Natural killer cell (primary cell): ENCODE data around the gene SLC22A4. TPM values are rescaled to one million over a fixed set of nuclear protein-coding genes. Genes with fewer than 3 reads are reported as not detected.

Experiments
- ATAC-seq, 3 donors: fragments of 150-1000 bp in 2 of 3; fragments of 200-7000 bp in 1 of 3; cut with Tn5 transposase; 1 replicate in 1 of 3; 2 replicates in 2 of 3; pipeline ENCODE4 v1.10.0; 2021; ENCODE audit warnings: mild to moderate bottlenecking in 2 of 3, moderate library complexity in 2 of 3
- DNase-seq, 2 donors: peaks; one replicate each; pipeline versions ENCODE4 v3.0.0 to v3.0.0-alpha.2; 2013 to 2021; ENCODE audit warnings: mixed read lengths in 1 of 2
- H3K27ac ChIP-seq: one replicate; pipeline ENCODE4 v1.5.1; 2013; ENCODE audit warnings: mild to moderate bottlenecking, low read length
- H3K27me3 ChIP-seq: one replicate; pipeline ENCODE4 v1.6.1; 2013; ENCODE audit warnings: low read length; ENCODE audit not compliant: control insufficient read depth, insufficient read depth
- H3K36me3 ChIP-seq: one replicate; pipeline ENCODE4 v1.6.1; 2013; ENCODE audit warnings: low read length; ENCODE audit not compliant: control insufficient read depth, insufficient read depth
- H3K4me1 ChIP-seq: one replicate; pipeline ENCODE4 v1.6.1; 2013; ENCODE audit warnings: low read length; ENCODE audit not compliant: control insufficient read depth, insufficient read depth
- H3K4me3 ChIP-seq: one replicate; pipeline ENCODE4 v1.5.1; 2013; ENCODE audit warnings: low read length
- H3K9me3 ChIP-seq: one replicate; pipeline ENCODE4 v1.6.1; 2013; ENCODE audit warnings: low read length; ENCODE audit not compliant: control insufficient read depth, insufficient read depth
- H3K27ac Mint-ChIP-seq, 2 donors: one replicate each; pipeline ENCODE4 v1.8.0; 2022; ENCODE audit warnings: mild to moderate bottlenecking in 2 of 2, mixed read lengths in 2 of 2, moderate library complexity in 1 of 2
- H3K27me3 Mint-ChIP-seq, 2 donors: one replicate each; pipeline ENCODE4 v1.8.0; 2022; ENCODE audit warnings: low read depth in 2 of 2, mixed read lengths in 2 of 2
- H3K36me3 Mint-ChIP-seq: one replicate; pipeline ENCODE4 v1.8.0; 2022; ENCODE audit warnings: mixed read lengths
- H3K4me1 Mint-ChIP-seq, 2 donors: one replicate each; pipeline ENCODE4 v1.8.0; 2022; ENCODE audit warnings: mixed read lengths in 2 of 2
- H3K4me3 Mint-ChIP-seq: one replicate; pipeline ENCODE4 v1.8.0; 2022; ENCODE audit warnings: mild to moderate bottlenecking, moderate library complexity, mixed read lengths
- H3K9me3 Mint-ChIP-seq, 2 donors: one replicate each; pipeline ENCODE4 v1.8.0; 2022; ENCODE audit warnings: mixed read lengths in 2 of 2
- CTCF ChIP-seq: fragments of 200-600 bp; IDR thresholded peaks from one replicate; pipeline ENCODE4 v1.8.0; 2022; ENCODE audit warnings: antibody characterized with exemption
- WGBS: methylation state at CpG from one replicate; pipeline ENCODE4 v1.1.7; 2013; ENCODE audit warnings: missing lambda C conversion rate; ENCODE audit not compliant: insufficient coverage; 5-methylcytosine and 5-hydroxymethylcytosine counted together
- intact Hi-C: fragments of 100-400 bp; cut with micrococcal nuclease; formaldehyde crosslinking; loops from one replicate; pipeline ENCODE4 v1.14.2; 2022
- total RNA-seq, 4 donors: library from RNA; stranded (reverse); fragments of 120-200 nt in 1 of 4; gene quantifications; one replicate each; pipeline versions ENCODE4 v1.2.3 to v1.2.4, GENCODE V29; 2013 to 2022

Gene SLC22A4
- total RNA-seq, 3 donors from 2014 or later (not counting 1 experiment from before 2014, with no cell fraction given) = 0.14 to 2.3 (median 0.27) TPM

GRCh38 chr5:132377738-132378137 lies 83.5 kb downstream of the SLC22A4 start:
- intact Hi-C loops = no loop called here
- Mint-ChIP-seq H3K27ac (no peak overlapping the region), H3K4me1 (no peaks in the 10 kb centered on the region), H3K27me3 (peaks cover 0 to 9% of the 10 kb centered on the region in 2 donors), H3K4me3 (no peak overlapping the region), H3K9me3 (no peaks in the 10 kb centered on the region), H3K36me3 (no peaks in the 10 kb centered on the region)
- H3K27ac ChIP-seq = no peak overlapping the region
- H3K4me1 ChIP-seq = no peaks in the 10 kb centered on the region
- no peak for ATAC-seq
- H3K4me3 ChIP-seq = no peak overlapping the region
- H3K36me3 ChIP-seq = no peaks in the 10 kb centered on the region
- no peak for DNase-seq
- H3K9me3 ChIP-seq = no peaks in the 10 kb centered on the region
- WGBS = 88% methylated on average over 7 of the region's 7 CpGs
- H3K27me3 ChIP-seq = no peaks in the 10 kb centered on the region
- TF ChIP-seq CTCF = no peak

GRCh38 chr5:132378580-132378979 lies 84.4 kb downstream of the SLC22A4 start:
- WGBS = 88% methylated on average over 3 of the region's 3 CpGs

GRCh38 chr5:132380047-132380446 lies 85.9 kb downstream of the SLC22A4 start:
- Histone ChIP-seq H3K27ac (no peak overlapping the region), H3K4me1 (peaks cover 1% of the 10 kb centered on the region), H3K4me3 (no peak overlapping the region), H3K9me3 (no peaks in the 10 kb centered on the region), H3K27me3 (no peaks in the 10 kb centered on the region), H3K36me3 (no peaks in the 10 kb centered on the region)
- WGBS = 95% methylated on average over 6 of the region's 6 CpGs
- no peak for TF ChIP-seq CTCF
- Mint-ChIP-seq H3K27me3 (peaks cover 0 to 9% of the 10 kb centered on the region in 2 donors), H3K36me3 (no peaks in the 10 kb centered on the region), H3K27ac (no peak overlapping the region), H3K9me3 (no peaks in the 10 kb centered on the region), H3K4me3 (no peak overlapping the region), H3K4me1 (peaks cover 0 to under 1% of the 10 kb centered on the region in 2 donors)
- ATAC-seq (no peak), DNase-seq (no peak)
- intact Hi-C loops = no loop called here

More at GRCh38 chr5:132378580-132378979, 84.4 kb downstream of the SLC22A4 start:
- H3K4me1 Mint-ChIP-seq = no peaks in the 10 kb centered on the region
- H3K4me3 Mint-ChIP-seq = no peak overlapping the region
- no peak for DNase-seq
- H3K36me3 Mint-ChIP-seq = no peaks in the 10 kb centered on the region
- intact Hi-C loops = no loop called here
- H3K27me3 Mint-ChIP-seq = peaks cover 0 to 9% of the 10 kb centered on the region in 2 donors
- no peaks in the 10 kb centered on the region for H3K9me3 ChIP-seq
- no peaks in the 10 kb centered on the region for H3K4me1 ChIP-seq
- no peaks in the 10 kb centered on the region for H3K27me3 ChIP-seq
- no peak overlapping the region for H3K27ac ChIP-seq
- H3K9me3 Mint-ChIP-seq = no peaks in the 10 kb centered on the region
- no peaks in the 10 kb centered on the region for H3K36me3 ChIP-seq
- H3K4me3 ChIP-seq = no peak overlapping the region
- no peak for TF ChIP-seq CTCF
- H3K27ac Mint-ChIP-seq = no peak overlapping the region
- no peak for ATAC-seq

- H3K27me3 Mint-ChIP-seq = peaks cover 0 to 9% of the 10 kb centered on the region in 2 donors
- intact Hi-C loops = no loop called here
Observed at GRCh38 chr5:132380741-132381140, 86.5 kb downstream of the SLC22A4 start.

More at GRCh38 chr5:132380741-132381140, 86.5 kb downstream of the SLC22A4 start:
- no peak overlapping the region for H3K4me3 ChIP-seq
- H3K36me3 ChIP-seq = no peaks in the 10 kb centered on the region
- H3K27ac ChIP-seq = no peak overlapping the region
- Mint-ChIP-seq H3K9me3 (no peaks in the 10 kb centered on the region), H3K27ac (no peak overlapping the region), H3K36me3 (no peaks in the 10 kb centered on the region), H3K4me3 (no peak overlapping the region), H3K4me1 (peaks cover 6 to 7% of the 10 kb centered on the region in 2 donors)
- TF ChIP-seq CTCF = no peak
- H3K9me3 ChIP-seq = no peaks in the 10 kb centered on the region
- 95% methylated on average over 2 of the region's 2 CpGs for WGBS
- no peaks in the 10 kb centered on the region for H3K27me3 ChIP-seq
- DNase-seq (no peak), ATAC-seq (no peak)
- H3K4me1 ChIP-seq = peaks cover 8% of the 10 kb centered on the region
